ENCODE data around the gene STOM.

DNA sequence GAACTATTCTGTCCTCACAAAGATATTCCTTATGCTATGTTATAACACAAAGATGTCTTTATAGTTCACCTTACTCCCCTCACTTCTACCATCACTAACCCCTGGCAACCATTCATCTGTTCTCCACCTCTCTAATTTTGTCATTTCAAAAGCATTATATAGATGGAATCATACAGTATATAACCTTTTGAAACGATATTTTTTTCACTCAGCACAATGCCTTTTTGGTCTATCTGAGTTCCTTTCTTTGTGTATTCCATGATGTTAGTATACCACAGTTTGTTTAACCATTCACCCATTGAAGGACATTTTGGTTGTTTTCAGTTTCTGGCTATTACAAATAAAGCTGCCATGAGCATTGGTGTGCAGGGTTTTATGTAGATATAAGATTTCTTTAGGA lies 35.8 kb upstream of the STOM start:
- TF ChIP-seq YY1 (IDR thresholded peaks at IDR 0.05; ENCODE audit: insufficient read depth, insufficient read length), result no peak
- no peak for TF ChIP-seq ZNF274 (IDR thresholded peaks at IDR 0.05; ENCODE audit: low read depth, low read length)

Data from NT2/D1 (cell line).